DND-41 (cell line): ENCODE data around the gene TNKS2.

ENCODE experiments used
- ATAC-seq: fragments of 200-7000 bp; cut with Tn5 transposase; 3 replicates; pipeline ENCODE4 v1.9.1; 2021; ENCODE audit warnings: low read depth; ENCODE audit not compliant: insufficient read depth
- DNase-seq: peaks from one replicate; pipeline ENCODE4 v3.0.0-alpha.2; 2020
- H2AFZ ChIP-seq: 2 replicates; pipeline ENCODE4 v1.6.0; 2012; ENCODE audit warnings: low read depth, low read length
- H3K27ac ChIP-seq: 2 replicates; pipeline ENCODE4 v1.5.1; 2012; ENCODE audit warnings: low read length, inconsistent platforms
- H3K27me3 ChIP-seq: fragments of 200-600 bp; sonication (generic); 2 replicates; pipeline ENCODE4 v1.6.0; 2012; ENCODE audit warnings: low read length, mild to moderate bottlenecking, inconsistent platforms; ENCODE audit not compliant: insufficient read depth, poor library complexity
- H3K36me3 ChIP-seq: 2 replicates; pipeline ENCODE4 v1.5.1; 2012; ENCODE audit warnings: low read length, inconsistent platforms; ENCODE audit not compliant: insufficient read depth
- H3K4me1 ChIP-seq: 2 replicates; pipeline ENCODE4 v1.5.1; 2012; ENCODE audit warnings: mild to moderate bottlenecking, low read length; ENCODE audit not compliant: insufficient read depth
- H3K4me2 ChIP-seq: 2 replicates; pipeline ENCODE4 v1.6.0; 2012; ENCODE audit warnings: mild to moderate bottlenecking, moderate library complexity, low read length, inconsistent platforms; ENCODE audit not compliant: insufficient read depth
- H3K4me3 ChIP-seq, 2 experiments: fragments of 200-600 bp in 1 of 2; shearing (Covaris generic) in 1 of 2; 2 replicates each; pipeline ENCODE4 v1.5.1; 2012 to 2016; ENCODE audit warnings: inconsistent platforms in 2 of 2, low read length in 2 of 2, mild to moderate bottlenecking in 2 of 2, low read depth in 1 of 2, moderate library complexity in 1 of 2
- H3K79me2 ChIP-seq: 2 replicates; pipeline ENCODE4 v1.6.0; 2012; ENCODE audit warnings: low read length, inconsistent platforms; ENCODE audit not compliant: insufficient read depth
- H3K9ac ChIP-seq: 2 replicates; pipeline ENCODE4 v1.6.0; 2012; ENCODE audit warnings: low read depth, mild to moderate bottlenecking, inconsistent platforms, low read length, moderate library complexity
- H3K9me3 ChIP-seq: 2 replicates; pipeline ENCODE4 v1.5.1; 2012; ENCODE audit warnings: low read length, moderate library complexity, mild to moderate bottlenecking, inconsistent platforms; ENCODE audit not compliant: insufficient read depth, severe bottlenecking
- H4K20me1 ChIP-seq: 2 replicates; pipeline ENCODE4 v1.6.0; 2012; ENCODE audit warnings: low read length; ENCODE audit not compliant: insufficient read depth
- EZH2 ChIP-seq: IDR thresholded peaks from 3 replicates; pipeline ENCODE4 v1.6.1; 2012; ENCODE audit warnings: borderline replicate concordance, low read depth, mild to moderate bottlenecking, moderate library complexity, low read length, inconsistent platforms; ENCODE audit not compliant: severe bottlenecking
- TF ChIP-seq, protein P1 (sequence below): IDR thresholded peaks from 2 replicates; pipeline ENCODE4 v1.5.1; 2012; ENCODE audit warnings: borderline replicate concordance, low read length, moderate library complexity, mild to moderate bottlenecking; ENCODE audit not compliant: poor library complexity, severe bottlenecking; ENCODE audit errors: extremely low read depth

The TNKS2 gene

GRCh38 chr10:91838199-91838598 is 40.0 kb downstream of the TNKS2 start:
- Histone ChIP-seq H3K4me1 (no peaks in the 10 kb centered on the region), H3K27me3 (no peaks in the 10 kb centered on the region), H3K4me3 (no peak overlapping the region), H3K9me3 (no peaks in the 10 kb centered on the region), H3K27ac (no peak overlapping the region), H3K79me2 (no peaks in the 10 kb centered on the region), H3K9ac (no peak overlapping the region), H2AFZ (no peak overlapping the region), H4K20me1 (no peaks in the 10 kb centered on the region), H3K4me2 (no peak overlapping the region), H3K36me3 (peaks cover 94% of the 10 kb centered on the region)
- DNase-seq (no peak), ATAC-seq (no peak)
- TF ChIP-seq EZH2 = no peak
- TF ChIP-seq, protein P1, sequence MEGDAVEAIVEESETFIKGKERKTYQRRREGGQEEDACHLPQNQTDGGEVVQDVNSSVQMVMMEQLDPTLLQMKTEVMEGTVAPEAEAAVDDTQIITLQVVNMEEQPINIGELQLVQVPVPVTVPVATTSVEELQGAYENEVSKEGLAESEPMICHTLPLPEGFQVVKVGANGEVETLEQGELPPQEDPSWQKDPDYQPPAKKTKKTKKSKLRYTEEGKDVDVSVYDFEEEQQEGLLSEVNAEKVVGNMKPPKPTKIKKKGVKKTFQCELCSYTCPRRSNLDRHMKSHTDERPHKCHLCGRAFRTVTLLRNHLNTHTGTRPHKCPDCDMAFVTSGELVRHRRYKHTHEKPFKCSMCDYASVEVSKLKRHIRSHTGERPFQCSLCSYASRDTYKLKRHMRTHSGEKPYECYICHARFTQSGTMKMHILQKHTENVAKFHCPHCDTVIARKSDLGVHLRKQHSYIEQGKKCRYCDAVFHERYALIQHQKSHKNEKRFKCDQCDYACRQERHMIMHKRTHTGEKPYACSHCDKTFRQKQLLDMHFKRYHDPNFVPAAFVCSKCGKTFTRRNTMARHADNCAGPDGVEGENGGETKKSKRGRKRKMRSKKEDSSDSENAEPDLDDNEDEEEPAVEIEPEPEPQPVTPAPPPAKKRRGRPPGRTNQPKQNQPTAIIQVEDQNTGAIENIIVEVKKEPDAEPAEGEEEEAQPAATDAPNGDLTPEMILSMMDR = no peak

DNA sequence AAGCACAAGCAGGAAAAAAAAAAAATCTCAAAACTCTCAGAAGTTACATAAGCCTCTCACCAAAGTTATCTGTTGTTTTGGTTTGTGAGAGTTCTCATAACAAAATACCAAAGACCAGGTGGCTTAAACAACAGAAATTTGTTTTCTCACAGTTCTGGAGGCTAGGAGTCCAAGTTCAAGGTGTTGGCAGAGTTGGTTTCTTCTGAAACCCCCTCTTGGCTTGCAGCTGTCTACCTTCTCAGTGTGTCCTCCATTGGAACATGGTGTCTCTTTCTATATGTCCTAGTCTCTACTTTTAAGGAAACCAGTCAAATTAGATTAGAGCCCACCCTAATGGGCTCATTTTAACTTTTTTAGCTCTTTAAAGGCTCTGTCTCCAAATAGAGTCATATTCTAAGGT is 44.9 kb downstream of the TNKS2 start:
- Histone ChIP-seq H3K9me3 (no peaks in the 10 kb centered on the region), H3K9ac (no peak overlapping the region), H3K36me3 (peaks cover 90% of the 10 kb centered on the region), H3K4me1 (no peaks in the 10 kb centered on the region), H3K27ac (no peak overlapping the region), H3K4me3 (no peak overlapping the region), H3K79me2 (no peaks in the 10 kb centered on the region), H3K27me3 (no peaks in the 10 kb centered on the region), H3K4me2 (no peak overlapping the region), H4K20me1 (no peaks in the 10 kb centered on the region), H2AFZ (no peak overlapping the region)
- TF ChIP-seq EZH2 = no peak
- TF ChIP-seq, protein P1 = no peak
- DNase-seq (no peak), ATAC-seq (no peak)

- no peak overlapping the region for H3K27ac ChIP-seq
- no peak overlapping the region for H3K4me3 ChIP-seq
- H3K9me3 ChIP-seq = no peaks in the 10 kb centered on the region
- no peak overlapping the region for H3K4me2 ChIP-seq
- H3K36me3 ChIP-seq = peaks cover 90% of the 10 kb centered on the region
- no peaks in the 10 kb centered on the region for H3K4me1 ChIP-seq
- no peaks in the 10 kb centered on the region for H3K79me2 ChIP-seq
- ATAC-seq = no peak
- no peak for DNase-seq
- no peaks in the 10 kb centered on the region for H3K27me3 ChIP-seq
- H2AFZ ChIP-seq = no peak overlapping the region
- TF ChIP-seq, protein P1 = peak; percentile 48
- TF ChIP-seq EZH2 = no peak
- H3K9ac ChIP-seq = no peak overlapping the region
- no peaks in the 10 kb centered on the region for H4K20me1 ChIP-seq
Measured at GRCh38 chr10:91856637-91857036, 58.4 kb downstream of the TNKS2 start.

GRCh38 chr10:91860885-91861284 is 62.7 kb downstream of the TNKS2 start:
- no peak overlapping the region for H3K27ac ChIP-seq

More at GRCh38 chr10:91860885-91861284, 62.7 kb downstream of the TNKS2 start:
- H3K79me2 ChIP-seq = no peaks in the 10 kb centered on the region
- H3K36me3 ChIP-seq = peaks cover 91% of the 10 kb centered on the region
- no peak overlapping the region for H2AFZ ChIP-seq
- no peak for DNase-seq
- H3K4me3 ChIP-seq = no peak overlapping the region
- H3K4me1 ChIP-seq = no peaks in the 10 kb centered on the region
- no peak for ATAC-seq
- no peak for TF ChIP-seq EZH2
- TF ChIP-seq, protein P1 = no peak
- no peak overlapping the region for H3K9ac ChIP-seq
- H4K20me1 ChIP-seq = no peaks in the 10 kb centered on the region
- H3K9me3 ChIP-seq = no peaks in the 10 kb centered on the region
- no peaks in the 10 kb centered on the region for H3K27me3 ChIP-seq
- no peak overlapping the region for H3K4me2 ChIP-seq
